ENCODE results near the gene ROBO1.
"Not testable (repeated sequence)": the region's sequence is repeated elsewhere in the genome, so short reads cannot be mapped to it uniquely, and the experiment has no call there.

ROBO1 gene

GRCh38 chr3:79306934-79307570 lies 460.7 kb downstream of the ROBO1 start:
- no peak for DNase-seq

GRCh38 chr3:79299949-79300635 lies 467.7 kb downstream of the ROBO1 start:
- not testable (repeated sequence) for DNase-seq

DNA sequence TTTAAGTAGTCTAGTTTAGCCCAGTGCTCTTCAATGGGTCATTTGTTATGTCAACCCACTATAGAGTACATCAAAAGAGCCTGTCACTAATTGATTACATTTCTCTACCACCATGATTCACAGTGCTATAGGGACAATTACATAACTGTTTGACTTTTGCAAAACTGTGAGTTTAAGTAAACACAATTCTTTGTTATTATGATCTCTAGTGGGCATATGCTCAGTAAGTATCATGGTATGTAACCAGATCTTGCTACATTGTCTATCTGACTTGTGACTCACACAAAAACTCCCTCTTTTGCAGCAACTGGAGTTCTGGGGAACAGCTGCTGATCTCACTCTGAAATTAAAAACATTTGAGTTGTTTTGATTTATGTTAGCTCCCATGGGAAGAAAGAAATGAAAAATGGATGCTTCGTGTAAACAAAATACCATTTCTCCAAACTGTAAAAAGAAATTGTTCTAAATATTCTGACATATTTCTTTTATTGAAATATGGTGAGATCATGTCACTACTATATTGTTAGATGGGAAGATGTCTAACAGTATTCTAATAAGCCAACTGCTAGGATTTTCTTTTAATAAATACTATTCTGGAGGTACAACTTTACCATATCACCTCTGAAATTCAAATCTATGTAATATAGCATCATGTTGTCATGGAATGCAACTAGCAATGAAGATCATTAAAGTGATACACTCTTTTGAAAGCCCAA lies 470.4 kb downstream of the ROBO1 start:
- no peak for DNase-seq

DNA sequence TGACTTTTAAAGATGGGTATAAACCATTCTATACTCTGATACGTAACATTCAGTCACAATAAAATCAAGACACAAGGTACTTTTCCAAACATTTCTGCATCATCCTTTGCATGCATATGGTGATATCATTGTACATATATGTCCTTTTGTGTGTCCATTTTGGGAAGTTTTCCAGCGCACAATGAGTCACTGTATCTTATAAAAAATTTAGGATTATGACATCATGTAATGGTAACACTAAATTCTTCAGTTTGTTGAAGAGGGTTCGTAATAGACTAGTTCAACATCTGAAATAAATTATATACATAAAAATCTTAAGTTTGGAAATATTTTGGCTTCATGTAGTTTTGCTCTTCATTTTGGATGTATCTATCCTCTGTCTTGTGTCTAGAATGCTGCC lies 480.9 kb downstream of the ROBO1 start:
- DNase-seq = no peak

DNA sequence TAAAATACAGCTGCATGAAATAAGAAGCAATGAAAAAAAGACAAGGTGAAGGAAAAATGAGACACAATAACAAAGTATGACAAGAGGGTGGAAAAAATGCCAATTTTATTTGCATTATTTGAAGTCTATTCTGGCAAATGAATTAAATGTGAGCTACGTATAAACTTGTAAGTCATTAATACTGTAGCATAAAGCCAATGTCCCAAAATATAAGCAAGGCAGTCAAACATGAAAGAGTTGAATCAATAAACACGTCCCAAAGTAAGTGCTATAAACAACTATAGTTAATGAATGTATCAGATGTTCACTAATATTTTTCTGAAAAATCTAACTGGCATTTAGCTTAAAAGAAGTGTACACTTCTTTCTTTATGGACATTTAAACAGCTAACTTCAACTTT lies 481.9 kb downstream of the ROBO1 start:
- DNase-seq = no peak

DNA sequence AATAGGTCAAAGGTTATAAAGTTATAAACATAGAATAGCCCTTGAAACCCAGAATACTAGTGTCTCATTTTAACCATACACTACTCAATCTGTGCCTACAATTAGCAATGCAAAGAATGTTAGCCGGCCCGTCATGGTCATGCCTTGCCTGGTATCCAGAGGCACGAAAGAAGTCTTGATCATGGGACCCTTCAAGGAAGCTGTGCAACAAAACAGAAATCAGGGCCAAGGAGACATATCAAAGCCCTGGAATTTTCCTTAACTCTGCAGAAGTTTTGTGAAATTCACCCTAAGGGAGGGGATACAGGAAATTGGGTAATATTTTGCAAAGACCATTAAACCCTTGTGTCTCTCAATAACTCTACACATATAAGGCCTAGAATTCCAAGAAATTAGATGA lies 482.4 kb downstream of the ROBO1 start:
- no peak for DNase-seq

- no peak for DNase-seq
These were observed 483.0 kb downstream of the ROBO1 start for GRCh38 chr3:79284781-79285180.

GRCh38 chr3:79278681-79279080 lies 489.1 kb downstream of the ROBO1 start:
- DNase-seq = no peak

- no peak for DNase-seq
These were observed 499.4 kb downstream of the ROBO1 start for GRCh38 chr3:79268422-79268821.

GRCh38 chr3:79264892-79265291 lies 502.9 kb downstream of the ROBO1 start:
- no peak for DNase-seq

DNA sequence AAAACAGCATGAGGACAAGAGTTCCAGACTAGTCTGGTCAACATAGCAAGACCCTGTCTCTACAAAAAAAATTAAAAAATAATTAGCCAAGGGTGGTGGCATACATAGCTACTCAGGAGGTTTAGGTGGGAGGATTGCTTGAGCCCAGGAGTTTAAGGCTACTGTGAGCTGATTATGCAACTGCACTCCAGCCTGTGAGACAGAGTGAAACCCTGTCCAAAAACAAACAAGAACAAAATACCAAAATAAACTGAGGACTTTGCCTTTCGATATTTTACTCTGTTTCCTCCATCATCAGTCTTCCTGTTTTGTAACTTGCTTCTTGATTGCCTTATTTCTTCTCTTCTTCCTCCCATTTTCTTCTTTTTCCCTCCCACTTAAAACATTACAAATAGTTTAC lies 504.4 kb downstream of the ROBO1 start:
- no peak for DNase-seq

DNA sequence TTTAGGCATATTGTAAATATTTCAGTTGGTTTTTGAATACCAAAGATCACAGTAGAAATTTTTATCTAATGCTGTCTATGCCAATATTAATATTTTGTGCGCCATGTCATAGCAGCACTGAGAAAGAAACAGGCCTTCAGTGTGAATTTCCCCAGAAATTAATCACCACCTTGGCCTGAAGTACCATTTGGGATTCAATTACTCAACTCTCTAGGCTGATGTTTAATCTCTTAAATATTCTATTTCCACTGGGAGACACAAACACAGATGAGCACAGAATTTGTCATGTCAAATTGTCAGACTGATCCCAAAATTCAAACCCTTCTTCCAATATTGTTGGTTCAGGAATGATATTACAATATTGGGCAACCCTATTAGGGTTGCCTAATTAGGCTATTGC lies 509.3 kb downstream of the ROBO1 start:
- DNase-seq = no peak

DNA sequence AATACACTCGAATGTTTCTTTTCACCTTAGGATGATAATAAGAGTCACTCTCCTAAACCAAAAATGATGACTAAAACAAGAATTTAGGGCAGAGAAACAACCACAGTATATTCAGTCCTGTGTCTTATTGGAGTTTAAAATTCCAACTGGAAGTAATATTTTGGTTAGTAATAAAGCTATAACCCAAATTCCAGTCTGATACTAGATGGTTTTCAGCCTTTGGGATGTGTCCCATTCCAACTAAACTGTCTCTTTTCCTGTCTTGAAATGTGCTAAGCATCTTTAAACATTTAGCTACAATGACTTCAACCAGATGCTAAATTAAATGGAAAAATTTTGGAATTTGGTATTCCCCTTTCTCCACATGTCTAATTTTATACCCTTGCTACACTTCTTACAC lies 510.0 kb downstream of the ROBO1 start:
- no peak for DNase-seq

GRCh38 chr3:79255702-79256101 lies 512.1 kb downstream of the ROBO1 start:
- no peak for DNase-seq

GRCh38 chr3:79255292-79255691 lies 512.5 kb downstream of the ROBO1 start:
- DNase-seq = no peak

DNA sequence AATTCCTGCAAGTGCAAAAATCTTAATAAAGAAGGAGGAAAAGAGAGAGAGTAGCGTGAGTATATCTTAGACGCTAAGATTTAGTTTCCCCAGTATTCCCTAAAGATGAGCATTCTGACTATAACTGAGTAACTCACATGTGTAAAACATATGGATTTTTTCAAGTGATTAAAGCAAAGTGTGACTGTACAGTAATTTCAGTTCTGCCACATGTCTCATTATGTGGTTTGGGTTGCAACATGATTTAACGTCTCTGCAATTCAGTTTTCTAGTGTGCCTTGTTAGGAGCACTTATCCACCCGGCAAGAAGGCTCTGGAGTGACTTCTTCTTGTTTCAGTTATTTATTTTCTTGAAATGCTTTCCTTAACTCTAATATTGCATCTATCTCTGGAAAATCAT lies 514.1 kb downstream of the ROBO1 start:
- DNase-seq = no peak

- no peak for DNase-seq
These were observed 514.5 kb downstream of the ROBO1 start for GRCh38 chr3:79253271-79253670.

GRCh38 chr3:79250746-79251145 lies 517.1 kb downstream of the ROBO1 start:
- no peak for DNase-seq

- DNase-seq = no peak
These were observed 518.1 kb downstream of the ROBO1 start for GRCh38 chr3:79249701-79250100.

DNA sequence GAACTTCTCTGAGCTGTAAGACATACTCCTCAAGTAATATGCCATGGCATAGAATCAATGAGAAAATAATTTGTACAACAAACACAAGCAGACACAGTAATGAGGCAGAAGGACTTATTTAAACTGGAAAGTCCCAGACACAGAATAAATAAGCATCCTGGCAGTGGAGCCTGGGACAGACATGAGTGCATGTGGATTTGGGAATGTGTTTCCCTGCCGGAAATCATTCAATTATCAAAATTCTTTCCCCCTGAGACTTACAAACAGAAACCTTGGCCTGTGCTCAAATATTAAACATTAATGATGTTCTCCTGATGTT lies 520.1 kb downstream of the ROBO1 start:
- no peak for DNase-seq

DNA sequence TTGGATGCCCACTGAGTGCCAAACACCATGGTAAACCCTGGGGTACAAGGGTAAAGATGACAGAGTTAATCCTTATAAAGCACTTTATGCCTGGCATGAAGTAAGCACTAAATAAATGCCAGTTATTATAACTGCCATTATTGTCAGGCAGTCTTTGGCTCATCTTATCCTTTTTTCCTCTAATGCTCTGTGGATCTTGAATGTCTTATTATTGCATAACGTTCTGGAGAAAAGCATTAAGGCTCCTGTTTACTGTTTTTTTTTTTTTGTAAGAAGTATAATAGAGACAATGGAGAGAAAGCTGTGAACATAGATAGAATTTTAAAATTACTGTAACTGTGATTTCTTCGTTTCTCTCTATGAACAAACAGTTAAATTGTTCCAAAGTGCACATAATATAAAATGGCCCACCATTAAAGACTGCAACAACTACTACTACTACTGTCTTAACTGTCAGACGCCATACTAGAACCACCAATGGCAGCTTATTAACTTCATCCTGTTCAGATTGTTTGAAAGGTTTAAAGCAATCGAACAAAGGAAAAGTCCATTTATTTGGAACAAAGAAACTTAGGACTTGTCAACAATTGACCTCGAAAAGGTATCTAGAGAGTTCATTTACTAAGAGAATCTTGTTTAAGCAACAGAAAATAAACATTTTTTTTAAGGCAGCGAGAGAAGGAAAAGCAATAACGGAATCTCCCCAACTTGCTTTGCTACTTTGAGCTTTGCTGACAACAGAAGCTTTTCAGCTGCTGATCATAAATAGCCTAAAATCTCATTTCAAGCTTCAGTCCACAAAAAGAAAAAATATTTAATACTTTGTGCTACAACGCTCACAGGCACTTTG lies 520.7 kb downstream of the ROBO1 start:
- DNase-seq = no peak

DNA sequence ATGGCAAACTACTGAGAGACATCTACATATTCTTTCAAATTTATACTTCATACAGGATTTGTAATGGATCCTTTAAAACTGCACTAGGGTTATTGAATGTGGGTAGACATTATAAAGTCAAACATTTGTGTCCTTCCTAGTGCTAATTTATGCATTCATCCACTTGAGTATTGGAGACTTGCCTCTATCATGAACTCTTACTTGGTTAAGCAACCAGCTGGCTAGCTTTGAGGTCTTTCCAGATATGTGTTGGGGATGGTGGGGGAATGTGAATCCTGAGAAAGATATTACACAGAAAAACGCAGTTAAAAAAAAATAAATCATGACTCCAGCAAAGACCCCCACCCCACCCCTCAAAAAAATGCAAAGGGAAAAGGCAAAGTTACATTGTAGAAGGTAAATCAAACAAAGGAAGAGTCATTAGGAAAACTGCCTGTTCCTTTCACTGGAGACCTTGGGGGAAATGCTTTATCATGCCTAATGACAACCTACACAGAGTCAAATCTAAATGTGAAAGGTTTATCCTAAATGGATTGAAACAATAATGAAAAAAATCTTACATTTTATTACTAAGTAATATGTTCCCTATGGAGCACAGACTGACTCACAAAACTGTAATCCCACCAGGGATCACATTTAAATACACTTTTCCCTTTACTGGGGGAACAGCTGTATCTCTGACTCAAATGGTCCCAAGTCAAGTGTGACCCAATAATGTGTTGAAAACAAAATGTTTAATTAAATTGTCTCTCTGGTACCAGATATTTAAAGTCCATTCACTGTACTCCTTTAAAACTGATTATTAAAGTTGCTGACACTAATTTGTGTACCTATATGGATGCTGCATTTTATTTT lies 522.3 kb downstream of the ROBO1 start:
- DNase-seq = no peak
